Gastrocnemius medialis (tissue), 4 donors: ENCODE results near the gene PROZ.

ENCODE experiments used
- POLR2A ChIP-seq, 2 donors: fragments of 450-650 bp; IDR thresholded peaks; one replicate each; pipeline ENCODE4 v1.6.1; 2017; ENCODE audit warnings: antibody characterized with exemption in 2 of 2, mild to moderate bottlenecking in 2 of 2, moderate library complexity in 2 of 2
- TF ChIP-seq, protein P1 (sequence below), 5 experiments: fragments of 450-650 bp in 3 of 5; fragments of 200-600 bp in 2 of 5; sonication (generic) in 2 of 5; IDR thresholded peaks in 4 of 5; conservative IDR thresholded peaks in 1 of 5; 1 replicate in 4 of 5; 2 replicates in 1 of 5; pipeline ENCODE4 v1.5.1; 2016 to 2019; ENCODE audit warnings: antibody characterized with exemption in 5 of 5, mild to moderate bottlenecking in 3 of 5, moderate library complexity in 3 of 5

DNA sequence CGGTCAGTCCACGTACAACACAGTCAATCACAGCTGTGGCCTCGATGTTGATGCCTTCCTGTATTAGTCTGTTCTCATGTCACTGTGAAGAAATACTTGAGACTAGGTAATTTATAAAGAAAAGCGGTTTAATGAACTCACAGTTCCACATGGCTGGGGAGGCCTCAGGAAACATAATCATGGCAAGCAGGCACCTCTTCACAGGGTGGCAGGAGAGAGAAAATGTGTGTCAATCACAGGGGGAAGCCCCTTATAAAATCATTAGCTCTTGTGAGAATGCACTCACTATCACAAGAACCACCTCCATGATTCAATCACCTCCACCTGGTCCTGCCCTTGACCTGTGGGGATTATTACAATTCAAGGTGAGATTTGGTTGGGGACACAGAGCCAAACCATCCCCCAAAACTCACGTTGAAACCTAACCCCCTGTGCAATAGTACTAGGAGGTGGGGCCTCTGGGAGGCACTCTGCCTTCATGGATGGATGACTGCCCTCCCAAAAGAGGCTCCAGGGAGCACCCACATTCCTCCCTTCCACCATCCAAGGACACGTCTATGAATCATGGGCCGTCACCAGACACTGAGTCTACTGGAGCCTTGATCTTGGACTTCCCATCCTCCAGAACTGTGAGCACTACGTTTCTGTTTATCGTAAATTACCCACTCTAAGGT lies 2.3 kb upstream of the PROZ start:
- TF ChIP-seq, protein P1, sequence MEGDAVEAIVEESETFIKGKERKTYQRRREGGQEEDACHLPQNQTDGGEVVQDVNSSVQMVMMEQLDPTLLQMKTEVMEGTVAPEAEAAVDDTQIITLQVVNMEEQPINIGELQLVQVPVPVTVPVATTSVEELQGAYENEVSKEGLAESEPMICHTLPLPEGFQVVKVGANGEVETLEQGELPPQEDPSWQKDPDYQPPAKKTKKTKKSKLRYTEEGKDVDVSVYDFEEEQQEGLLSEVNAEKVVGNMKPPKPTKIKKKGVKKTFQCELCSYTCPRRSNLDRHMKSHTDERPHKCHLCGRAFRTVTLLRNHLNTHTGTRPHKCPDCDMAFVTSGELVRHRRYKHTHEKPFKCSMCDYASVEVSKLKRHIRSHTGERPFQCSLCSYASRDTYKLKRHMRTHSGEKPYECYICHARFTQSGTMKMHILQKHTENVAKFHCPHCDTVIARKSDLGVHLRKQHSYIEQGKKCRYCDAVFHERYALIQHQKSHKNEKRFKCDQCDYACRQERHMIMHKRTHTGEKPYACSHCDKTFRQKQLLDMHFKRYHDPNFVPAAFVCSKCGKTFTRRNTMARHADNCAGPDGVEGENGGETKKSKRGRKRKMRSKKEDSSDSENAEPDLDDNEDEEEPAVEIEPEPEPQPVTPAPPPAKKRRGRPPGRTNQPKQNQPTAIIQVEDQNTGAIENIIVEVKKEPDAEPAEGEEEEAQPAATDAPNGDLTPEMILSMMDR (IDR thresholded peaks at IDR 0.05 in 4 of 5, conservative IDR thresholded peaks at IDR 0.05 in 1 of 5) = no peak
- TF ChIP-seq POLR2A (IDR thresholded peaks at IDR 0.05) = no peak
